Skeletal muscle satellite cell (primary cell): ENCODE measurements around the gene PSMC4.

Experiments used
- H3K27me3 ChIP-seq: 2 replicates; pipeline ENCODE4 v1.7.0; 2013; ENCODE audit warnings: low read length; ENCODE audit not compliant: control insufficient read depth, insufficient read depth
- H3K36me3 ChIP-seq: 2 replicates; pipeline ENCODE4 v1.7.0; 2013; ENCODE audit warnings: mild to moderate bottlenecking, control low read depth, low read length; ENCODE audit not compliant: insufficient read depth
- H3K4me1 ChIP-seq: 2 replicates; pipeline ENCODE4 v1.7.0; 2013; ENCODE audit warnings: low read length; ENCODE audit not compliant: control insufficient read depth, insufficient read depth
- H3K4me2 ChIP-seq: 2 replicates; pipeline ENCODE4 v1.7.0; 2013; ENCODE audit warnings: mild to moderate bottlenecking, low read length
- H3K4me3 ChIP-seq: 2 replicates; pipeline ENCODE4 v1.7.0; 2013; ENCODE audit warnings: low read length
- H3K9ac ChIP-seq: 2 replicates; pipeline ENCODE4 v1.7.0; 2013; ENCODE audit warnings: mild to moderate bottlenecking, low read depth, low read length, moderate library complexity
- H3K9me3 ChIP-seq: replicated peaks from 2 replicates; pipeline ENCODE4 v1.7.0; 2013; ENCODE audit warnings: mild to moderate bottlenecking, control low read depth, low read length

The PSMC4 gene

DNA sequence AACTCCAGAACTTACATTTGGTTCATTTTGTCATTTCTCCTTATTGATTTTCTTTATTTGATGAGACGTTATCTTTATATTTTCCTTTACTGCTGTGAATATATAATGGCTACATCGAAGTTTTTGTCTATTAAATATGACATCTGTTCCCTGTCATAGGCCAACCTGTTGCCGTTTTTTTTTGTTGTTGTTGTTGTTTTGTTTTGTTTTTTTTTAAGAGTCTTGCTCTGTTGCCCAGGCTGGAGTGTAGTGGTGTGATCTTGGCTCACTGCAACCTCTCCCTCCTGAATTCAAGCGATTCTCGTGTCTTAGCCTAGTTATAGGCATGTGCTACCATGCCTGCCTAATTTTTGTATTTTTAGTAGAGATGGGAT, 55.6 kb downstream of the PSMC4 start:
- H3K9ac ChIP-seq = no peak overlapping the region
- no peaks in the 10 kb centered on the region for H3K27me3 ChIP-seq
- H3K9me3 ChIP-seq = peaks cover 66% of the 10 kb centered on the region
- no peak overlapping the region for H3K4me3 ChIP-seq
- no peaks in the 10 kb centered on the region for H3K36me3 ChIP-seq
- H3K4me2 ChIP-seq = no peak overlapping the region
- no peaks in the 10 kb centered on the region for H3K4me1 ChIP-seq
